Left ventricle myocardium inferior (tissue), 1 donor: ENCODE data around the gene C1orf53. TPM values are rescaled to one million over a fixed set of nuclear protein-coding genes. Genes with fewer than 3 reads are reported as not detected.

ENCODE experiments used
- DNase-seq: peaks from one replicate; pipeline ENCODE4 v3.0.0-alpha.2; 2020
- H3K27ac ChIP-seq: fragments of 200-600 bp; replicated peaks from 2 replicates; pipeline ENCODE4 v1.8.0; 2021
- H3K27me3 ChIP-seq: fragments of 200-600 bp; 2 replicates; pipeline ENCODE4 v1.8.0; 2021; ENCODE audit warnings: low read depth
- H3K36me3 ChIP-seq: fragments of 200-600 bp; 2 replicates; pipeline ENCODE4 v1.8.0; 2021
- H3K4me1 ChIP-seq: fragments of 200-600 bp; 2 replicates; pipeline ENCODE4 v1.8.0; 2021
- H3K4me3 ChIP-seq: fragments of 200-600 bp; 2 replicates; pipeline ENCODE4 v1.8.0; 2021; ENCODE audit warnings: mild to moderate bottlenecking, moderate library complexity
- H3K9me3 ChIP-seq: fragments of 200-600 bp; replicated peaks from 2 replicates; pipeline ENCODE4 v1.8.0; 2021
- CTCF ChIP-seq: fragments of 200-600 bp; IDR thresholded peaks from 2 replicates; pipeline ENCODE4 v1.8.0; 2021; ENCODE audit warnings: antibody characterized with exemption, mild to moderate bottlenecking, borderline replicate concordance
- intact Hi-C: fragments of 100-400 bp; cut with micrococcal nuclease; formaldehyde crosslinking; loops from one replicate; pipeline ENCODE4 v1.11.0; 2022
- total RNA-seq: library from RNA; stranded (reverse); fragmentation: NEBNext Ultra II Directional; extraction: Animal tissue kit (Norgen Biotek cat#: 25700); gene quantifications from one replicate; pipeline ENCODE4 v1.2.1, GENCODE V29; 2021
- donor health status: DM: no; HTN: yes; CAD: no; lungs with severe emphysema.

C1orf53 gene
- total RNA-seq, 1 donor from 2014 or later = 7.8 TPM

DNA sequence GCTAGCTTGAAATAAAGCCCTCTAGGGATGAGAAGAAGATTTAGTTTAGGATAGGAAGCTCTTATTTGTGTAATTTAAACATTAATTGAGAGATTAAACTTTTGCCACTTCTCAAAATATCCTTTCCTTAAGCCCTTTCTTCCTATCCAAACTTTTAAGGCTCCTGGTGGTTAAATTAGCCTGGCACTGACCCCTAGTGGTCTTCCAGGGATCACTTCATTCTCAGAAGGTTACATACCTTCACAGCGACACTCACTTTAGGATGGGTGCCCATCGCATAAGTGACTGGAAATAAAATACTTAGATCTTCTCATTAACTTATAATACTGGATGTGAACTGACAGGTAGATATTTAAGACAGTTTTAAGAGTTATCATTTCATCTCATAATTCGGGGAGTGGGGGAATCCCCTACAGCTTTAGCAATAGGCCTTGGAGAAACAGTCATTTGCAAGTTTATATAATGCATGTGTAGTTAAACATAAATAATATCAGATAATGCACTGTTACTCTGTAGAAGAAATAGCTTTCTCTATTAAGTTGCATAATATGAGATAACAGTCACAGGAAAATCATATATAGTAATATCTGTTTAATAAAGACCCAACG lies 22.2 kb downstream of the C1orf53 start:
- no peak for DNase-seq
- Histone ChIP-seq H3K36me3 (no peaks in the 10 kb centered on the region), H3K4me1 (peaks cover 5% of the 10 kb centered on the region), H3K4me3 (no peak overlapping the region), H3K27ac (no peak overlapping the region), H3K9me3 (no peaks in the 10 kb centered on the region), H3K27me3 (peaks cover 100% of the 10 kb centered on the region)
- intact Hi-C loops = loop anchor here (10.0 kb wide), 1 partner anchor 310 kb away; no protein-coding TSS in a partner anchor
- peak; percentile 78 for TF ChIP-seq CTCF

DNA sequence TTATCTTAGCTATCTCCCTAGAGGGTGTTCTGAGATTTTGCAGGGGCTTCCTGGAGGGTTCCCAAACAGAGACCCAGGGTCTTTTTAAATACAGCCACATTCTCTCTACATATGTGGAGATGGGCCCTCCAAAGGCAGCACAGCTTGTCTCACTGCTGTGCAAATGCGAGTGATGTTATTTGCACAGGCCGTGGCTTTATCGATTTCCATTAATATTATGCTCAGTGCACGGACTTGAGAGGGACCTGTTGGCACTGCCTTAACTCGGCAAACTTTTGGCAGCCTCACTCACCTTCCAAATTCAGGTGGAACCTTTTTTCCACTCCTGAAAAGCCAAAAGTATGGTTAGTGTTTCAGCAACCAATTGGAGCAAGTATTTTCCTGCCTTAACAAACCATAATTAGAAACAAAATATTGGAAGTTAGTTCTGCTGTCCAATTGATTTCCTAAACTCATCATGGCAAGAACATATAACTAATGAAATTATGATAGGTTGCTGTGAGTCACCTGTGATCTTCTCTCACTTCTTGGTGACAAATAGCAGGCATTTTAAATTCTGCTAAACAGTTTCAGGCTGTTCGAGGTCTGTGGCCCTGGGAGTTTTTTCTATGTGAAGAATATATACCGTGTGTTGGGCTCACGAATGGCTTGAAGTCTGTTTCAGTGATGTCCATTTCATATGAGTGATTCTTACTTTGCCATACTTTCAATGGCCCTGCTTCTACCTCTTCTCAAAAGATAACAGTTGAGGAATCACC lies 25.7 kb downstream of the C1orf53 start:
- no peak for TF ChIP-seq CTCF
- Histone ChIP-seq H3K9me3 (no peaks in the 10 kb centered on the region), H3K27ac (no peak overlapping the region), H3K27me3 (peaks cover 100% of the 10 kb centered on the region), H3K36me3 (no peaks in the 10 kb centered on the region), H3K4me3 (no peak overlapping the region), H3K4me1 (no peaks in the 10 kb centered on the region)
- intact Hi-C loops = loop anchor here (10.0 kb wide), 1 partner anchor 313 kb away; no protein-coding TSS in a partner anchor
- DNase-seq = no peak

- Histone ChIP-seq H3K9me3 (no peaks in the 10 kb centered on the region), H3K36me3 (no peaks in the 10 kb centered on the region), H3K4me3 (no peak overlapping the region), H3K4me1 (no peaks in the 10 kb centered on the region), H3K27ac (no peak overlapping the region), H3K27me3 (peaks cover 100% of the 10 kb centered on the region)
- intact Hi-C loops = loop anchor here (10.0 kb wide), 1 partner anchor 314 kb away; no protein-coding TSS in a partner anchor
- no peak for TF ChIP-seq CTCF
- DNase-seq = no peak
These were observed 26.5 kb downstream of the C1orf53 start for GRCh38 chr1:197928849-197929336.

- intact Hi-C loops = no loop called here
- H3K27me3 ChIP-seq = peaks cover 88% of the 10 kb centered on the region
- no peaks in the 10 kb centered on the region for H3K4me1 ChIP-seq
- DNase-seq = no peak
- H3K27ac ChIP-seq = no peak overlapping the region
- no peak overlapping the region for H3K4me3 ChIP-seq
- no peaks in the 10 kb centered on the region for H3K9me3 ChIP-seq
- H3K36me3 ChIP-seq = no peaks in the 10 kb centered on the region
- no peak for TF ChIP-seq CTCF
These were observed 30.6 kb downstream of the C1orf53 start for GRCh38 chr1:197933016-197933415.

DNA sequence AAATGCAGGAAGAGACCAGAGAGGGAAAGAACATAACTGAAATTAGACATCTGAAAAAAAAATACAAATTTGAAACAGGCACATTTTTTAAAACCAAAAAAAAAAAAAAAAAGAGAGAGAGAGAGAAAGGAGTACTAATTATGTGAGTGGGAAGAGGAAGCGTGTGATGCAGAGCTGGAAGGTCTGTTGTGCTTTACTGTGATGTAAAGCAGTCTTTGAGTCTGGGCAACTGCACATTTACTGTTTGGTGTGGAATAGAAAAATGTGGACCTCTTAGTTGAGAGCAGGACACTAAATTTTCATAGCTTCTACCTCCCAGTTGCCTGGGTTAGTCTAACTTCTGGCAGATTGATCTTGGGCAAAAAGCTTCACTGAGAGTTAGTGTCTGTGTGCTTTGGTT lies 31.2 kb downstream of the C1orf53 start:
- H3K9me3 ChIP-seq = no peaks in the 10 kb centered on the region
- no peak for TF ChIP-seq CTCF
- H3K36me3 ChIP-seq = no peaks in the 10 kb centered on the region
- H3K27me3 ChIP-seq = peaks cover 85% of the 10 kb centered on the region
- no peak overlapping the region for H3K27ac ChIP-seq
- intact Hi-C loops = no loop called here
- no peak for DNase-seq
- no peak overlapping the region for H3K4me3 ChIP-seq
- H3K4me1 ChIP-seq = no peaks in the 10 kb centered on the region
